Gastrocnemius medialis (tissue), 4 donors: Measurements from ENCODE around the gene TMEM61. TPM values are rescaled to one million over a fixed set of nuclear protein-coding genes. Genes with fewer than 3 reads are reported as not detected.
"Not testable (repeated sequence)": the region's sequence is repeated elsewhere in the genome, so short reads cannot be mapped to it uniquely, and the experiment has no call there.

Experiments used
- ATAC-seq, 2 donors: fragments of 150-250 bp; one replicate each; pipeline ENCODE4 v1.9.1; 2016
- DNase-seq, 2 donors: peaks; one replicate each; pipeline ENCODE4 v3.0.0-alpha.2; 2019
- H3K27ac ChIP-seq, 4 donors: fragments of 200-600 bp; sonication (generic); 1 replicate in 1 of 4; 2 replicates in 3 of 4; pipeline ENCODE4 v1.5.1; 2016 to 2018; ENCODE audit warnings: mild to moderate bottlenecking in 2 of 4, moderate library complexity in 1 of 4
- H3K27me3 ChIP-seq, 3 donors: fragments of 200-600 bp; sonication (generic) in 2 of 3; 1 replicate in 1 of 3; 2 replicates in 2 of 3; pipeline versions ENCODE4 v1.5.1 to v1.6.0; 2016 to 2019; ENCODE audit warnings: mild to moderate bottlenecking in 1 of 3, moderate library complexity in 1 of 3
- H3K36me3 ChIP-seq, 2 donors: fragments of 200-600 bp; sonication (generic) in 1 of 2; one replicate each; pipeline ENCODE4 v1.5.1; 2017 to 2018
- H3K4me1 ChIP-seq, 2 donors: fragments of 200-600 bp; sonication (generic) in 1 of 2; one replicate each; pipeline ENCODE4 v1.5.1; 2016 to 2017; ENCODE audit warnings: mild to moderate bottlenecking in 2 of 2
- H3K4me3 ChIP-seq, 4 donors: fragments of 200-600 bp; sonication (generic) in 3 of 4; 1 replicate in 1 of 4; 2 replicates in 3 of 4; pipeline ENCODE4 v1.5.1; 2016 to 2019; ENCODE audit warnings: mild to moderate bottlenecking in 2 of 4
- H3K9me3 ChIP-seq, 3 donors: fragments of 200-600 bp; sonication (generic) in 2 of 3; 1 replicate in 1 of 3; 2 replicates in 2 of 3; pipeline ENCODE4 v1.5.1; 2016 to 2019
- CTCF ChIP-seq, 5 experiments: fragments of 450-650 bp in 3 of 5; fragments of 200-600 bp in 2 of 5; sonication (generic) in 2 of 5; IDR thresholded peaks in 4 of 5; conservative IDR thresholded peaks in 1 of 5; 1 replicate in 4 of 5; 2 replicates in 1 of 5; pipeline ENCODE4 v1.5.1; 2016 to 2019; ENCODE audit warnings: antibody characterized with exemption in 5 of 5, mild to moderate bottlenecking in 3 of 5, moderate library complexity in 3 of 5
- POLR2A ChIP-seq, 2 donors: fragments of 450-650 bp; IDR thresholded peaks; one replicate each; pipeline ENCODE4 v1.6.1; 2017; ENCODE audit warnings: antibody characterized with exemption in 2 of 2, mild to moderate bottlenecking in 2 of 2, moderate library complexity in 2 of 2
- in situ Hi-C, 4 donors: fragments of 200-750 bp; cut with MboI; loops; one replicate each; pipeline versions ENCODE4 v1.15.0 to v1.8.0; 2017; ENCODE audit warnings: low sequenced_read_pairs in 4 of 4
- intact Hi-C: fragments of 100-400 bp; cut with DNase I; formaldehyde crosslinking; loops from one replicate; pipeline ENCODE4 v1.15.1; 2023; ENCODE audit warnings: low total_unique reads
- total RNA-seq, 4 donors: library from RNA; depleted of rRNA; stranded (reverse); fragments of >200 nt; gene quantifications; one replicate each; pipeline versions ENCODE4 v1.1.0 to v1.2.3, GENCODE V29; 2016

Gene TMEM61
- total RNA-seq, 4 donors from 2014 or later, result 0.58 TPM; not detected in 3

DNA sequence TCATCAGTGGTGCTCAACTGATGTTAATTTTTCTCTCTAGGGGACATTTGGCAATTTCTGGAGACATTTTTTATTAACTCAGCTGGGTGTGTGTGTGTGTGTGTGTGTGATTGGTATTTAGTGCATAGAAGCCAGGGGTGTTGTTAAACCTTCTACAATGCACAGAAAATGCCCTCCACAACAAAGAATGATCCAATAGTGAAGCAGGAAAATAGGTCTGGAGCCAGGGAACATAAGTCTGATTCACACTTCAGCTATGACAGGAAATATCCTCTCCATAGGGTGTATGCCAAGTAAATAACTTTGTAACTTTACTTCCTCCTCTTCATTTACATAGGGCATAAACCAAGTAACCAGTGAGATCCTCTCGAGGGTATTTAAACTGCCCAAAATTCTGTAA, 25.1 kb upstream of the TMEM61 start:
- in situ Hi-C loops, result no loop called here
- H3K27ac ChIP-seq, result no peak overlapping the region

GRCh38 chr1:54956726-54957125, 23.7 kb upstream of the TMEM61 start:
- Histone ChIP-seq H3K9me3 (no peaks in the 10 kb centered on the region), H3K36me3 (no peaks in the 10 kb centered on the region), H3K27ac (no peak overlapping the region), H3K4me1 (no peaks in the 10 kb centered on the region), H3K4me3 (no peak overlapping the region), H3K27me3 (no peaks in the 10 kb centered on the region)
- ATAC-seq, result no peak
- DNase-seq, result no peak
- no peak for TF ChIP-seq CTCF (IDR thresholded peaks at IDR 0.05 in 4 of 5, conservative IDR thresholded peaks at IDR 0.05 in 1 of 5)
- no peak for TF ChIP-seq POLR2A (IDR thresholded peaks at IDR 0.05)
- intact Hi-C loops, result no loop called here
- in situ Hi-C loops, result no loop called here

More for the DNA sequence above, 25.1 kb upstream of the TMEM61 start:
- H3K4me1 ChIP-seq, result peaks cover 2% of the 10 kb centered on the region in 2 donors
- no peak for ATAC-seq
- H3K9me3 ChIP-seq, result no peaks in the 10 kb centered on the region
- no peaks in the 10 kb centered on the region for H3K36me3 ChIP-seq
- TF ChIP-seq POLR2A (IDR thresholded peaks at IDR 0.05), result no peak
- no peaks in the 10 kb centered on the region for H3K27me3 ChIP-seq
- H3K4me3 ChIP-seq, result no peak overlapping the region
- intact Hi-C loops, result no loop called here
- no peak for DNase-seq

DNA sequence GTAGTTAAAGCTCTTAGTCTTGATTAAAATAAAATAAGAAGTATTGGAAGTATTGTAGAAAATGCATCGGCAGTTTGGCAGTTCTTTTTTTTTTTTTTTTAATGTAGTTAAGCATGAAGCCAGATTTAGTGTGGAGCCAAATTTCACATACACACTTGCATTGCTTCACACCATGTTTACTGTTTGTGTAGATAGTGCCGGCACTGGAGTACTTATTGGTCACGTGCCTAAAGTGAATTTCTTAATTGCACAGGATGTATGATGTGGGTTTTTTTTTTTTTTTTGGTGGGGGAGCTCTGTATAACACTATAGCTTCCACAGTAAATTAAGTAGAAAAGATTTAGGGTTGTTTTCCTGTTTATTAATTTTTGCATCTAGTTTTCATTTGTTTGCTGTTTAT, 21.2 kb upstream of the TMEM61 start:
- in situ Hi-C loops (no loop called here), intact Hi-C loops (no loop called here)
- Histone ChIP-seq H3K27ac (no peak overlapping the region), H3K4me3 (no peak overlapping the region), H3K4me1 (no peaks in the 10 kb centered on the region), H3K9me3 (no peaks in the 10 kb centered on the region), H3K27me3 (no peaks in the 10 kb centered on the region), H3K36me3 (no peaks in the 10 kb centered on the region)
- ATAC-seq (no peak), DNase-seq (no peak)
- TF ChIP-seq CTCF (IDR thresholded peaks at IDR 0.05 in 4 of 5, conservative IDR thresholded peaks at IDR 0.05 in 1 of 5) (no peak), POLR2A (IDR thresholded peaks at IDR 0.05) (no peak)

- H3K4me1 ChIP-seq, result peaks cover 0 to 9% of the 10 kb centered on the region in 2 donors
- no peaks in the 10 kb centered on the region for H3K9me3 ChIP-seq
- H3K27ac ChIP-seq, result no peak overlapping the region
- H3K27me3 ChIP-seq, result no peaks in the 10 kb centered on the region
- ATAC-seq (no peak), DNase-seq (no peak)
- no peaks in the 10 kb centered on the region for H3K36me3 ChIP-seq
- intact Hi-C loops, result no loop called here
- TF ChIP-seq POLR2A (IDR thresholded peaks at IDR 0.05), result no peak
- TF ChIP-seq CTCF (IDR thresholded peaks at IDR 0.05 in 4 of 5, conservative IDR thresholded peaks at IDR 0.05 in 1 of 5), result no peak
- H3K4me3 ChIP-seq, result no peak overlapping the region
- in situ Hi-C loops, result no loop called here
These were observed 17.6 kb upstream of the TMEM61 start for GRCh38 chr1:54962612-54963395.

GRCh38 chr1:54963829-54964228, 16.6 kb upstream of the TMEM61 start:
- H3K27ac ChIP-seq, H3K36me3 ChIP-seq, H3K9me3 ChIP-seq, H3K4me3 ChIP-seq, DNase-seq, H3K4me1 ChIP-seq, H3K27me3 ChIP-seq, ATAC-seq, intact Hi-C loops, in situ Hi-C loops: not testable (repeated sequence)
